ENCODE measurements around the gene FOXO3B.
"Not testable (repeated sequence)": the region's sequence is repeated elsewhere in the genome, so short reads cannot be mapped to it uniquely, and the experiment has no call there.

FOXO3B gene

GRCh38 chr17:18650094-18650493 is 32.0 kb downstream of the FOXO3B start:
- DNase-seq (ENCODE audit: low read depth in 2 of 2) = not testable (repeated sequence)

- not testable (repeated sequence) for DNase-seq (ENCODE audit: low read depth in 2 of 2)
Observed at GRCh38 chr17:18644291-18644690, 37.8 kb downstream of the FOXO3B start, which contains the start of gene TBC1D28. TBC1D28 (minus strand) TSS chr17:18644391; CDS start chr17:18641352, 3,039 bp downstream.

GRCh38 chr17:18643124-18643523 is 39.0 kb downstream of the FOXO3B start:
- DNase-seq (ENCODE audit: low read depth in 2 of 2) = not testable (repeated sequence)

- DNase-seq (ENCODE audit: low read depth in 2 of 2) = not testable (repeated sequence)
Observed at GRCh38 chr17:18638357-18638756, 43.8 kb downstream of the FOXO3B start.

GRCh38 chr17:18636237-18636636 is 45.9 kb downstream of the FOXO3B start:
- DNase-seq (ENCODE audit: low read depth in 2 of 2) = not testable (repeated sequence)

- not testable (repeated sequence) for DNase-seq (ENCODE audit: low read depth in 2 of 2)
Observed at GRCh38 chr17:18635773-18636172, 46.3 kb downstream of the FOXO3B start.

- not testable (repeated sequence) for DNase-seq (ENCODE audit: low read depth in 2 of 2)
Observed at GRCh38 chr17:18634550-18635263, 47.4 kb downstream of the FOXO3B start.

All from stimulated activated CD8-positive, alpha-beta memory T cell treated with anti-CD3 and anti-CD28 coated beads, Interleukin-2, amount 100 ng/mL, for 48 hours (primary cell).